ENCODE data around the gene RGL3. TPM values are rescaled to one million over a fixed set of nuclear protein-coding genes. Genes with fewer than 3 reads are reported as not detected.

The RGL3 gene
- total RNA-seq, 2 donors from 2014 or later: 13.8 to 32.7 TPM

- no peak overlapping the region for H3K27ac ChIP-seq
- intact Hi-C loops (cut with DNase I): no loop called here
- H3K9ac ChIP-seq (ENCODE audit: low read depth in 2 of 2, low read length in 2 of 2): no peak overlapping the region
- H3K4me3 ChIP-seq: no peak overlapping the region
- H3K9me3 ChIP-seq: no peaks in the 10 kb centered on the region
- no peaks in the 10 kb centered on the region for H3K4me1 ChIP-seq
- TF ChIP-seq, protein P1, sequence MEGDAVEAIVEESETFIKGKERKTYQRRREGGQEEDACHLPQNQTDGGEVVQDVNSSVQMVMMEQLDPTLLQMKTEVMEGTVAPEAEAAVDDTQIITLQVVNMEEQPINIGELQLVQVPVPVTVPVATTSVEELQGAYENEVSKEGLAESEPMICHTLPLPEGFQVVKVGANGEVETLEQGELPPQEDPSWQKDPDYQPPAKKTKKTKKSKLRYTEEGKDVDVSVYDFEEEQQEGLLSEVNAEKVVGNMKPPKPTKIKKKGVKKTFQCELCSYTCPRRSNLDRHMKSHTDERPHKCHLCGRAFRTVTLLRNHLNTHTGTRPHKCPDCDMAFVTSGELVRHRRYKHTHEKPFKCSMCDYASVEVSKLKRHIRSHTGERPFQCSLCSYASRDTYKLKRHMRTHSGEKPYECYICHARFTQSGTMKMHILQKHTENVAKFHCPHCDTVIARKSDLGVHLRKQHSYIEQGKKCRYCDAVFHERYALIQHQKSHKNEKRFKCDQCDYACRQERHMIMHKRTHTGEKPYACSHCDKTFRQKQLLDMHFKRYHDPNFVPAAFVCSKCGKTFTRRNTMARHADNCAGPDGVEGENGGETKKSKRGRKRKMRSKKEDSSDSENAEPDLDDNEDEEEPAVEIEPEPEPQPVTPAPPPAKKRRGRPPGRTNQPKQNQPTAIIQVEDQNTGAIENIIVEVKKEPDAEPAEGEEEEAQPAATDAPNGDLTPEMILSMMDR (IDR thresholded peaks at IDR 0.05): no peak
- DNase-seq: no peak
- H3K36me3 ChIP-seq: no peaks in the 10 kb centered on the region
- no peaks in the 10 kb centered on the region for H3K27me3 ChIP-seq
These were observed 18.3 kb downstream of the RGL3 start for GRCh38 chr19:11400798-11401197.

- Histone ChIP-seq H3K4me1 (no peaks in the 10 kb centered on the region), H3K9me3 (no peaks in the 10 kb centered on the region), H3K36me3 (no peaks in the 10 kb centered on the region), H3K4me3 (no peak overlapping the region), H3K27me3 (no peaks in the 10 kb centered on the region), H3K27ac (no peak overlapping the region), H3K9ac (ENCODE audit: low read depth in 2 of 2, low read length in 2 of 2) (no peak overlapping the region)
- TF ChIP-seq, protein P1 (IDR thresholded peaks at IDR 0.05): no peak
- DNase-seq: no peak
- intact Hi-C loops (cut with DNase I): no loop called here
These were observed 19.4 kb downstream of the RGL3 start for GRCh38 chr19:11399667-11400066.

DNA sequence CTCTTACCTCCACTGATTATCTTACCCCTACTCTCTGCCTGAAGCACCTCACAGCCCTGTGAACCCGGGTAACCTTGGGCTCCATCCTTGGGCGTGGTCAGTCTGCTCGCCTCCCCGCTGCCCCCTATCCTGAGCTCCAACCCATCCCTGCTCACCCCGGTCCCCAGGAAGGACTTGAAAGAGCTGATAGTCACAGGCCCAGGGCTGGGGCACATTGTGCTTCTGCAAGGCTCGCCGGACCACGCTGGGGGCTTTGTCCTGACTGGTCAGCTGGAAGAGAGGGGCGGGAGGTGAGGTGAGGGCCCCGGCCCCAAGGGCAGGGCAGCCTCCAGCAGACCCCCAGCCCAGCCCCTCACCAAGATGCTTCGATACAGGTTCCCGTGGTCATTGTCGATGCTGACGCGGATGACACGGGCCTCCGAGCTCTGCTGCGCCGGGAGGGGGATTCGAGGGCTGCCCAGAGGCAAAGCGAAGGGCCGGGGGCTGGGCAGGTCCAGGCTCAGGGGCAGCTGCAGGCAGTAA is 22.0 kb downstream of the RGL3 start:
- intact Hi-C loops (cut with DNase I): no loop called here
- H3K36me3 ChIP-seq: no peaks in the 10 kb centered on the region
- TF ChIP-seq, protein P1 (IDR thresholded peaks at IDR 0.05): no peak

DNA sequence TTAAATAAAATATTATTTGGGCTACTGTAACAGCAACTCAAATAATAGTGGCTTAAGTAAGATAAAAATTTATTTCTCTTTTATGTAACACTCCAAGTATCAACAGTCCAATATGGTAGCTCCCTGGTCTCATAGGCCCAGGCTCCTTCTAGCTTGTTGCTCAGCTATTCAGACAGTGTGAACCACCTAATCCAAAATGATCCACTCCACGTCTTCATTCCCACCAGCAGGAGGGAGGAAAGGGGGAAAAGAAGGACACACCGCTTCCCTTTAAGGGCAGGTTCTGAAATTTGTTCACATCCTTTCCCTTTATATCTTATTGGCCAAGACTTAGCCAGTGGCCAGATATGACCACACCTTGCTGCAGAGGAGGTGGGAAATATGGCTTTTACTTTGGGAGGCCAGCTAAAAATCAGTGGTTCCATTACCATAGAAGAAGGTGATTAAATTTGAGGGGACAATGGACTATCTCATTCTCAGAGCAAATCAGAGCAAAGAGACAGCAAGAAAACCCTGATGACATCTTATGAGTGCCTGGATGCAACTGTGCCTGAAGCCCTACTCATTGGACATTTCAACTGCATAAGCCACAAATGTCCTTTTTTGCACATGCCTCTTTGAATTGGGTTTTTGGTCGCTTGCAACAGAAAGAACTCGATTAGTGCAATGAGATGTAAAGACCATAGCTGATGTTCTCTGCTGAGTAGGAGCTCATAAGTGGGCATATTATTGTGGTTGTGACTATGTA is 28.0 kb downstream of the RGL3 start:
- Histone ChIP-seq H3K9ac (ENCODE audit: low read depth in 2 of 2, low read length in 2 of 2) (no peak overlapping the region), H3K27ac (no peak overlapping the region), H3K27me3 (no peaks in the 10 kb centered on the region), H3K4me1 (no peaks in the 10 kb centered on the region), H3K36me3 (no peaks in the 10 kb centered on the region), H3K9me3 (no peaks in the 10 kb centered on the region), H3K4me3 (no peak overlapping the region)
- TF ChIP-seq, protein P1 (IDR thresholded peaks at IDR 0.05): no peak
- intact Hi-C loops (cut with DNase I): no loop called here
- no peak for DNase-seq

More for the DNA sequence above, 22.0 kb downstream of the RGL3 start:
- Histone ChIP-seq H3K4me1 (no peaks in the 10 kb centered on the region), H3K27ac (no peak overlapping the region), H3K27me3 (no peaks in the 10 kb centered on the region), H3K4me3 (no peak overlapping the region), H3K9me3 (no peaks in the 10 kb centered on the region), H3K9ac (ENCODE audit: low read depth in 2 of 2, low read length in 2 of 2) (no peak overlapping the region)
- DNase-seq: no peak

GRCh38 chr19:11390359-11390758 is 28.8 kb downstream of the RGL3 start:
- no peaks in the 10 kb centered on the region for H3K36me3 ChIP-seq
- H3K4me3 ChIP-seq: no peak overlapping the region
- H3K9ac ChIP-seq (ENCODE audit: low read depth in 2 of 2, low read length in 2 of 2): no peak overlapping the region
- no peak for DNase-seq
- no peaks in the 10 kb centered on the region for H3K27me3 ChIP-seq
- no peaks in the 10 kb centered on the region for H3K4me1 ChIP-seq
- no peaks in the 10 kb centered on the region for H3K9me3 ChIP-seq
- intact Hi-C loops (cut with DNase I): no loop called here
- H3K27ac ChIP-seq: no peak overlapping the region
- TF ChIP-seq, protein P1 (IDR thresholded peaks at IDR 0.05): no peak
